Measurements from ENCODE around the gene DHDH. TPM values are rescaled to one million over a fixed set of nuclear protein-coding genes. Genes with fewer than 3 reads are reported as not detected.
"Not testable (repeated sequence)": the region's sequence is repeated elsewhere in the genome, so short reads cannot be mapped to it uniquely, and the experiment has no call there.

DHDH gene
- total RNA-seq, 1 donor from 2014 or later: 1.0 TPM

- no peak for TF ChIP-seq CTCF (IDR thresholded peaks at IDR 0.05; ENCODE audit: unreplicated experiment)
- Mint-ChIP-seq H3K27me3 (ENCODE audit: unreplicated experiment) (peaks cover 14% of the 10 kb centered on the region), H3K27ac (ENCODE audit: unreplicated experiment) (peak overlapping the region; percentile 96), H3K4me3 (ENCODE audit: unreplicated experiment) (no peak overlapping the region), H3K4me1 (ENCODE audit: unreplicated experiment) (peaks cover 26% of the 10 kb centered on the region), H3K36me3 (ENCODE audit: low read depth, unreplicated experiment) (peaks cover 4% of the 10 kb centered on the region), H3K9me3 (ENCODE audit: unreplicated experiment) (no peaks in the 10 kb centered on the region)
- no peak for DNase-seq (ENCODE audit: low spot score)
These were observed 38.3 kb upstream of the DHDH start for GRCh38 chr19:48895226-48895625.

GRCh38 chr19:48896191-48896720 lies 37.2 kb upstream of the DHDH start:
- no peaks in the 10 kb centered on the region for H3K9me3 Mint-ChIP-seq (ENCODE audit: unreplicated experiment)
- no peak overlapping the region for H3K4me3 Mint-ChIP-seq (ENCODE audit: unreplicated experiment)
- no peak overlapping the region for H3K27ac Mint-ChIP-seq (ENCODE audit: unreplicated experiment)
- TF ChIP-seq CTCF (IDR thresholded peaks at IDR 0.05; ENCODE audit: unreplicated experiment): no peak
- peaks cover 14% of the 10 kb centered on the region for H3K27me3 Mint-ChIP-seq (ENCODE audit: unreplicated experiment)
- H3K36me3 Mint-ChIP-seq (ENCODE audit: low read depth, unreplicated experiment): peaks cover 4% of the 10 kb centered on the region
- no peak for DNase-seq (ENCODE audit: low spot score)
- peaks cover 32% of the 10 kb centered on the region for H3K4me1 Mint-ChIP-seq (ENCODE audit: unreplicated experiment)

- DNase-seq (ENCODE audit: low spot score): no peak
- Mint-ChIP-seq H3K27ac (ENCODE audit: unreplicated experiment) (no peak overlapping the region), H3K9me3 (ENCODE audit: unreplicated experiment) (no peaks in the 10 kb centered on the region), H3K4me3 (ENCODE audit: unreplicated experiment) (no peak overlapping the region), H3K4me1 (ENCODE audit: unreplicated experiment) (peaks cover 24% of the 10 kb centered on the region), H3K36me3 (ENCODE audit: low read depth, unreplicated experiment) (peaks cover 4% of the 10 kb centered on the region), H3K27me3 (ENCODE audit: unreplicated experiment) (peaks cover 11% of the 10 kb centered on the region)
- no peak for TF ChIP-seq CTCF (IDR thresholded peaks at IDR 0.05; ENCODE audit: unreplicated experiment)
These were observed 36.3 kb upstream of the DHDH start for GRCh38 chr19:48897181-48897580.

- H3K4me3 Mint-ChIP-seq (ENCODE audit: unreplicated experiment): peak overlapping the region; percentile 96
- DNase-seq (ENCODE audit: low spot score); H3K9me3 Mint-ChIP-seq (ENCODE audit: unreplicated experiment); H3K36me3 Mint-ChIP-seq (ENCODE audit: low read depth, unreplicated experiment): not testable (repeated sequence)
- H3K27ac Mint-ChIP-seq (ENCODE audit: unreplicated experiment): peak overlapping the region; percentile 70
- H3K27me3 Mint-ChIP-seq (ENCODE audit: unreplicated experiment): peaks cover 11% of the 10 kb centered on the region
- H3K4me1 Mint-ChIP-seq (ENCODE audit: unreplicated experiment): peaks cover 20% of the 10 kb centered on the region
These were observed 34.1 kb upstream of the DHDH start for GRCh38 chr19:48899386-48899749.

GRCh38 chr19:48899781-48900476 lies 33.6 kb upstream of the DHDH start, which contains the start of gene NUCB1:
NUCB1 (plus strand) TSS chr19:48900312; CDS start chr19:48900797, 485 bp downstream.
- H3K4me3 Mint-ChIP-seq (ENCODE audit: unreplicated experiment): peak within 1 kb of the TSS; percentile 96
- peaks cover 15% of the 10 kb centered on the region for H3K4me1 Mint-ChIP-seq (ENCODE audit: unreplicated experiment)
- no peaks in the 10 kb centered on the region for H3K9me3 Mint-ChIP-seq (ENCODE audit: unreplicated experiment)
- no peak for TF ChIP-seq CTCF (IDR thresholded peaks at IDR 0.05; ENCODE audit: unreplicated experiment)
- peaks cover 5% of the 10 kb centered on the region for H3K36me3 Mint-ChIP-seq (ENCODE audit: low read depth, unreplicated experiment)
- peak within 1 kb of the TSS; percentile 83 for H3K27ac Mint-ChIP-seq (ENCODE audit: unreplicated experiment)
- DNase-seq (ENCODE audit: low spot score): peak; percentile 98
- peaks cover 11% of the 10 kb centered on the region for H3K27me3 Mint-ChIP-seq (ENCODE audit: unreplicated experiment)
